Right lobe of liver (tissue), 6 donors: ENCODE measurements around the gene NUP43. TPM values are rescaled to one million over a fixed set of nuclear protein-coding genes. Genes with fewer than 3 reads are reported as not detected.

ENCODE experiments used
- ATAC-seq, 4 donors: fragments of 200-7000 bp; cut with Tn5 transposase; one replicate each; pipeline ENCODE4 v1.9.1; 2020; ENCODE audit warnings: mild to moderate bottlenecking in 4 of 4, moderate library complexity in 4 of 4
- DNase-seq, 3 donors: peaks; one replicate each; pipeline ENCODE4 v3.0.0-alpha.2; 2020
- H3K27ac ChIP-seq, 3 donors: fragments of 200-600 bp; one replicate each; pipeline ENCODE4 v1.8.0; 2022
- H3K27me3 ChIP-seq, 2 donors: fragments of 200-600 bp; one replicate each; pipeline ENCODE4 v1.8.0; 2022
- H3K36me3 ChIP-seq, 4 donors: fragments of 200-600 bp; sonication (generic) in 1 of 4; one replicate each; pipeline versions ENCODE4 v1.5.1 to v1.8.0; 2017 to 2022; ENCODE audit warnings: control low read depth in 1 of 4
- H3K4me1 ChIP-seq, 4 donors: fragments of 200-600 bp; sonication (generic) in 1 of 4; one replicate each; pipeline versions ENCODE4 v1.5.1 to v1.8.0; 2017 to 2022; ENCODE audit warnings: control low read depth in 1 of 4
- H3K4me3 ChIP-seq, 3 donors: fragments of 200-600 bp; one replicate each; pipeline ENCODE4 v1.8.0; 2022
- H3K9me3 ChIP-seq, 4 donors: fragments of 200-600 bp; sonication (generic) in 1 of 4; one replicate each; pipeline versions ENCODE4 v1.5.1 to v1.8.0; 2017 to 2022; ENCODE audit warnings: control low read depth in 1 of 4
- POLR2A ChIP-seq: fragments of 450-650 bp; IDR thresholded peaks from one replicate; pipeline ENCODE4 v1.6.1; 2017; ENCODE audit warnings: antibody characterized with exemption, mild to moderate bottlenecking
- WGBS: methylation state at CpG from one replicate; pipeline ENCODE4 v1.1.6; 2018; ENCODE audit warnings: low coverage, low lambda C conversion rate; ENCODE audit not compliant: insufficient coverage; ENCODE audit errors: missing lambda C conversion rate; 5-methylcytosine and 5-hydroxymethylcytosine counted together
- intact Hi-C, 2 donors: fragments of 100-400 bp; cut with DNase I; formaldehyde crosslinking; loops; one replicate each; pipeline versions ENCODE4 v1.11.2 to v1.14.1; 2022
- total RNA-seq, 6 experiments: library from RNA; depleted of rRNA in 2 of 6; stranded (reverse); fragments of >200 nt in 2 of 6; fragmentation: NEBNext Ultra II Directional in 3 of 6; extraction: Animal tissue kit (Norgen Biotek cat#: 25700) in 3 of 6; gene quantifications; one replicate each; pipeline versions ENCODE4 v1.1.0 to v1.2.4, GENCODE V29; 2016 to 2023
- TF ChIP-seq, protein P1 (sequence below), 4 donors: fragments of 200-600 bp in 3 of 4; fragments of 450-650 bp in 1 of 4; IDR thresholded peaks; one replicate each; pipeline versions ENCODE4 v1.5.1 to v1.8.0; 2016 to 2022; ENCODE audit warnings: antibody characterized with exemption in 4 of 4, mild to moderate bottlenecking in 2 of 4
- donor health status: DM: no; HTN: yes; CAD: no.
- donor health status: DM: no; HTN: no; CAD: no.
- donor health status: DM: no; HTN: no; CAD: no.
- donor health status: DM: no; HTN: yes; CAD: no.
- donor health status: DM: no; HTN: yes; CAD: no.

NUP43 gene
- total RNA-seq, 6 experiments from 2014 or later, result 8.8 to 15.9 (median 12.1) TPM

DNA sequence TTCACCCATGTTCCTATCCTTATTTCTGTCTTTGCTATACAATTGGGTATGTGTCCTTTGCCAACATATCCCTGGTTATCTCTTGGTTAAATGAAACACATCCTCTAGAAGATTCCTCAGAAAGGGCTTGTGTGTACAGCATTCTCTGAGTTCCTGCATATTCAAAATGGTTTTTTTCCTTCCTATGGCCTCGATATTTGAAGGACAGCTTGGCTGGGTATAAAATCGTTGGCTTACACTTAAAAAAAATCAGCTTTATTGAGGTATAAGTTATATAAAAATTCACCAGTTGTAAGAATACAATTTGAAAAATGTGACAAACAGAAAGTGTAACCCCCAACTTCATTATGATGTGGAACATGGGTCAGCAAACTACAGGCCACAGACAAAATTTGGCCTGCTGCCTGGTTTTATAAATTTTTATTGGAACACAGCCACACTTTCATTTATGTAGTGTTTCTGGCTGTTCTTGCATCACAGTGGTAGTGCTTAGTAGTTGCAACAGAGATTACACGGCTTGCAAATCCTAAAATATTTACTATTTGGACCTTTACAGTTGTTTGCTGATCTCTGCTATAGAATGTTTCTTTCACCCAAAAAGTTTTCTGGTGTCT, 19.9 kb upstream of the NUP43 start:
- WGBS, result 25% methylated on average over 3 of the region's 3 CpGs
- no peak overlapping the region for H3K27ac ChIP-seq
- H3K4me1 ChIP-seq, result peaks cover 0 to 10% (median 0%) of the 10 kb centered on the region in 4 donors
- ATAC-seq (peak in 3 of 4 donors; percentile 38 to 56 (median 53)), DNase-seq (no peak)
- H3K36me3 ChIP-seq, result peaks cover 0 to 5% (median 0%) of the 10 kb centered on the region in 4 donors
- H3K4me3 ChIP-seq, result no peak overlapping the region
- no peaks in the 10 kb centered on the region for H3K27me3 ChIP-seq
- no peaks in the 10 kb centered on the region for H3K9me3 ChIP-seq
- TF ChIP-seq, protein P1, sequence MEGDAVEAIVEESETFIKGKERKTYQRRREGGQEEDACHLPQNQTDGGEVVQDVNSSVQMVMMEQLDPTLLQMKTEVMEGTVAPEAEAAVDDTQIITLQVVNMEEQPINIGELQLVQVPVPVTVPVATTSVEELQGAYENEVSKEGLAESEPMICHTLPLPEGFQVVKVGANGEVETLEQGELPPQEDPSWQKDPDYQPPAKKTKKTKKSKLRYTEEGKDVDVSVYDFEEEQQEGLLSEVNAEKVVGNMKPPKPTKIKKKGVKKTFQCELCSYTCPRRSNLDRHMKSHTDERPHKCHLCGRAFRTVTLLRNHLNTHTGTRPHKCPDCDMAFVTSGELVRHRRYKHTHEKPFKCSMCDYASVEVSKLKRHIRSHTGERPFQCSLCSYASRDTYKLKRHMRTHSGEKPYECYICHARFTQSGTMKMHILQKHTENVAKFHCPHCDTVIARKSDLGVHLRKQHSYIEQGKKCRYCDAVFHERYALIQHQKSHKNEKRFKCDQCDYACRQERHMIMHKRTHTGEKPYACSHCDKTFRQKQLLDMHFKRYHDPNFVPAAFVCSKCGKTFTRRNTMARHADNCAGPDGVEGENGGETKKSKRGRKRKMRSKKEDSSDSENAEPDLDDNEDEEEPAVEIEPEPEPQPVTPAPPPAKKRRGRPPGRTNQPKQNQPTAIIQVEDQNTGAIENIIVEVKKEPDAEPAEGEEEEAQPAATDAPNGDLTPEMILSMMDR (IDR thresholded peaks at IDR 0.05), result no peak
- no peak for TF ChIP-seq POLR2A
- intact Hi-C loops, result no loop called here

DNA sequence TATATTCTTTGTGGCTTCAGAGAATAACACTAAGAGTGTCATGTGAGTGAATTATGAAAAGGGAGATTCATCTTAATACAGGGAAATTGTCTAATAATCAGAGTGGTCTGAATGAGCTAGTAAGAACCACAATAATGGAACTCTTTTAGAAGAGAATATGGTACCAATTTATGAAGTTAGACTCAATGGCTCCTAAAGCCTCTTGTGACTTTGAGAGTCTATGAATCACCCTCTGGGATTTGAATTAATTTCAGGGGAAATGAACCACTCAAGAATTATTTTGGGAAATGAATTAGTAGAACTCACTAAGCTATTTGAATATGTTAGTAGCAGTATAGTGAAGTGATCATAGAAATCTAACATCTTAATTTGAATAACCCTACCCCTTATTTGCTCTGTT, 17.5 kb upstream of the NUP43 start:
- intact Hi-C loops, result no loop called here
- Histone ChIP-seq H3K27me3 (no peaks in the 10 kb centered on the region), H3K4me1 (peaks cover 0 to 10% (median 0%) of the 10 kb centered on the region in 4 donors), H3K36me3 (no peaks in the 10 kb centered on the region), H3K27ac (no peak overlapping the region), H3K4me3 (no peak overlapping the region), H3K9me3 (no peaks in the 10 kb centered on the region)
- no peak for ATAC-seq
- TF ChIP-seq, protein P1 (IDR thresholded peaks at IDR 0.05), result no peak
- TF ChIP-seq POLR2A, result no peak
- DNase-seq, result no peak

DNA sequence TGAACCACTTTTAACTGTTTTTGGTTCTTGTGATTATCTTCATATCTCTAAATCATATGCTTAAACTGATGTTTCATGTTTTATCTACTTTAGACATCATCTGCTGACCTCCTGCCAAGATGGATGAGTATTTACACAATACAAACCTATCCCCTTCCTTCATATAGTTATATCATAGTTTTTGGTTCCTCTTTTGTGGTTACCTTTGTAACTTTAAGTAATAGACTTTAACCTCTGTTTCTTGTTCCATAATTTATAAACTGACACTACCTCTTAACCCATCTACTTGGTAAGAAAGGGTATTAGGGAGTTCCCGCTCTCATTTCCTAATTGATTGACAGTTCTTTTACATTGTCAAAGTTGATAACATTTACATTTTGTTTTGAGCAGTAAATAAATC, 15.1 kb upstream of the NUP43 start:
- no peak for TF ChIP-seq POLR2A
- TF ChIP-seq, protein P1 (IDR thresholded peaks at IDR 0.05), result no peak
- Histone ChIP-seq H3K9me3 (no peaks in the 10 kb centered on the region), H3K4me3 (no peak overlapping the region), H3K36me3 (no peaks in the 10 kb centered on the region), H3K27ac (no peak overlapping the region), H3K4me1 (peaks cover 0 to 3% (median 0%) of the 10 kb centered on the region in 4 donors), H3K27me3 (no peaks in the 10 kb centered on the region)
- intact Hi-C loops, result no loop called here
- ATAC-seq (no peak), DNase-seq (no peak)
- 67% methylated on average over 1 of the region's 1 CpG for WGBS

DNA sequence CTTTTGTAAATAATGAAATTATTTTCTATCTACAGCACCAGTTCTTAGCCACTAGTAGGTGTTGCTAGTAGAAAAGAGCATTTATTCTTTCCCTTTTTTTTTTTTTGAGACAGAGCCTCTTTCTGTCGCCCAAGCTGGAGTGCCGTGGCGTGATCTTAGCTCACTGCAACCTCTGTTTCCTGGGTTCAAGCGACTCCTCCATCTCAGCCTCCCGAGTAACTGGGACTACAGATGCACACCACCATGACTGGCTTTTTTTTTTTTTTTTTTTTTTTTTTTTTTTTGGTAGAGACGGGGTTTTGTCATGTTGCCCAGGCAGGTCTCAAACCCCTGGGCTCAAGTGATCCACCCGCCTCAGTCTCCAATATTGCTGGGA, 9.9 kb upstream of the NUP43 start:
- Histone ChIP-seq H3K36me3 (no peaks in the 10 kb centered on the region), H3K9me3 (no peaks in the 10 kb centered on the region), H3K27me3 (no peaks in the 10 kb centered on the region), H3K4me3 (no peak overlapping the region), H3K27ac (no peak overlapping the region), H3K4me1 (peaks cover 0 to 37% (median 10%) of the 10 kb centered on the region in 4 donors)
- TF ChIP-seq, protein P1 (IDR thresholded peaks at IDR 0.05), result no peak
- TF ChIP-seq POLR2A, result no peak
- 73% methylated on average over 3 of the region's 7 CpGs for WGBS
- ATAC-seq (no peak), DNase-seq (peak in 1 of 3 donors; percentile 33)
- intact Hi-C loops, result no loop called here
